OCI-LY7 (cell line): ENCODE measurements around the gene GRK5. TPM values are rescaled to one million over a fixed set of nuclear protein-coding genes. Genes with fewer than 3 reads are reported as not detected.

Experiments used
- BruUV-seq: library from RNA; stranded (reverse); fragments of 400-500 nt; replicated peaks from 2 replicates; lab custom pipeline; 2021; lab: Mats Ljungman, UMichigan
- CTCF ChIA-PET: fragments of 300-600 bp; sonication (Branson Sonifier 250); formaldehyde crosslinking; loops from one replicate; lab custom pipeline; 2022; ENCODE audit warnings: antibody characterized with exemption; ENCODE audit not compliant: unreplicated experiment; lab: Charles Lee
- POLR2A ChIA-PET: fragments of 300-600 bp; sonication (Branson Sonifier 250); formaldehyde crosslinking; loops from one replicate; lab custom pipeline; 2022; ENCODE audit warnings: antibody characterized with exemption; lab: Charles Lee
- DNase-seq: peaks from one replicate; pipeline ENCODE4 v3.0.0-alpha.2; 2015; ENCODE audit warnings: low spot score
- H2AFZ ChIP-seq: fragments of 200-600 bp; sonication (generic), shearing (Covaris generic); 2 replicates; pipeline ENCODE4 v1.6.1; 2014; ENCODE audit warnings: mild to moderate bottlenecking, antibody characterized with exemption, low read length, moderate library complexity
- H3K27ac ChIP-seq: fragments of 200-600 bp; sonication (generic); 2 replicates; pipeline ENCODE4 v1.5.1; 2014; ENCODE audit warnings: mixed run types, low read depth, mild to moderate bottlenecking, moderate library complexity, low read length, inconsistent platforms; ENCODE audit not compliant: poor library complexity, severe bottlenecking
- H3K36me3 ChIP-seq: fragments of 200-600 bp; sonication (generic); 2 replicates; pipeline ENCODE4 v1.6.1; 2014; ENCODE audit warnings: mild to moderate bottlenecking, antibody characterized with exemption, low read length, moderate library complexity, mixed read lengths; ENCODE audit not compliant: insufficient read depth
- H3K4me1 ChIP-seq: fragments of 200-600 bp; sonication (generic); 2 replicates; pipeline ENCODE4 v1.5.1; 2014; ENCODE audit warnings: mild to moderate bottlenecking, low read length; ENCODE audit not compliant: insufficient read depth, poor library complexity, severe bottlenecking
- H3K4me2 ChIP-seq: fragments of 200-600 bp; sonication (generic); 2 replicates; pipeline ENCODE4 v1.6.1; 2014; ENCODE audit warnings: mild to moderate bottlenecking, low read length
- H3K4me3 ChIP-seq: fragments of 200-600 bp; sonication (generic); 2 replicates; pipeline ENCODE4 v1.5.1; 2014; ENCODE audit warnings: mild to moderate bottlenecking, low read depth, low read length; ENCODE audit not compliant: poor library complexity, severe bottlenecking
- H3K79me2 ChIP-seq: fragments of 200-600 bp; sonication (generic); 2 replicates; pipeline ENCODE4 v1.6.1; 2016; ENCODE audit warnings: low read depth, mild to moderate bottlenecking, low read length, moderate library complexity, mixed read lengths; ENCODE audit not compliant: insufficient read depth
- H3K9me2 ChIP-seq: fragments of 200-600 bp; sonication (generic); 2 replicates; pipeline ENCODE4 v1.6.1; 2016; ENCODE audit warnings: mild to moderate bottlenecking, low read length, mixed read lengths; ENCODE audit not compliant: insufficient read depth
- H3K9me3 ChIP-seq: fragments of 200-600 bp; sonication (generic); 2 replicates; pipeline ENCODE4 v1.6.1; 2014; ENCODE audit warnings: mild to moderate bottlenecking, mixed run types, low read length, mixed read lengths
- H4K20me1 ChIP-seq: fragments of 200-600 bp; sonication (generic); 2 replicates; pipeline ENCODE4 v1.6.1; 2014; ENCODE audit warnings: mild to moderate bottlenecking, antibody characterized with exemption, low read length, moderate library complexity, mixed read lengths; ENCODE audit not compliant: insufficient read depth
- CTCF ChIP-seq: fragments of 200-600 bp; sonication (generic); conservative IDR thresholded peaks from 2 replicates; pipeline ENCODE4 v1.5.1; 2014; ENCODE audit warnings: mild to moderate bottlenecking, antibody characterized with exemption, low read length, moderate library complexity, mixed read lengths
- EZH2phosphoT487 ChIP-seq: fragments of 200-600 bp; sonication (generic); IDR thresholded peaks from 2 replicates; pipeline ENCODE4 v1.6.1; 2018; ENCODE audit warnings: low read depth, borderline replicate concordance, mild to moderate bottlenecking, mixed run types, antibody characterized with exemption, low read length, moderate library complexity, mixed read lengths
- intact Hi-C: fragments of 100-400 bp; cut with micrococcal nuclease; formaldehyde crosslinking; loops from one replicate; pipeline ENCODE4 v1.10.0; 2022; ENCODE audit not compliant: unreplicated experiment
- total RNA-seq, 2 experiments: library from RNA; depleted of rRNA in 1 of 2; stranded (reverse); fragments of >200 nt in 1 of 2; shearing (Covaris generic) in 1 of 2; gene quantifications; 2 replicates each; pipeline ENCODE4 v1.2.3, GENCODE V29; 2014 to 2022

GRK5 gene
- total RNA-seq, 2 experiments from 2014 or later = 4.7 to 10.2 TPM

DNA sequence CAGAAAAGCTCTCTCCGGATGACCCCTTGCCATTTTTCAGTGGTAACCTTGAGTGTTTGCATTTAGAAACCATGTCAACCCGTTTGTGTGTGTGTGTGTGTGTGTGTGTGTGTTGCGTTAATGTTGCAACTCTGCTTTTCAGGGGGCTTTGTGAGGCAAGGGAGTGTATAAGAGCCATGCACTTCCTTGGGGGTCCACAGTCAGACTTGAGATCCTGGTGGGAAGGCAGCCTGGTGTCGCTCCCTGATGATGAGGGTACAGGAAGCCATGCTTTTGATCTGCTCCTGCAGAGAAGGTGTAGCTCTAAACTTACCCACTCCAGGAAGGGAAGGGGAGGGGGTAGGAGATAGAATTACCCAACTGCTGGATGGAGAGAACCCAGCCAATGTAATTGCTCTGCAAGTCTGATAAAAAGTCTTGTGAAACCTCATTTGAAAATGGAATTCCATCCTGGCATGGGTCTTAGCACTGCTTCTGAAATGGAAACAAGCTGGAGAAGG is 10.7 kb downstream of the GRK5 start:
- no peaks in the 10 kb centered on the region for H3K79me2 ChIP-seq
- BruUV-seq = no TSS peak

DNA sequence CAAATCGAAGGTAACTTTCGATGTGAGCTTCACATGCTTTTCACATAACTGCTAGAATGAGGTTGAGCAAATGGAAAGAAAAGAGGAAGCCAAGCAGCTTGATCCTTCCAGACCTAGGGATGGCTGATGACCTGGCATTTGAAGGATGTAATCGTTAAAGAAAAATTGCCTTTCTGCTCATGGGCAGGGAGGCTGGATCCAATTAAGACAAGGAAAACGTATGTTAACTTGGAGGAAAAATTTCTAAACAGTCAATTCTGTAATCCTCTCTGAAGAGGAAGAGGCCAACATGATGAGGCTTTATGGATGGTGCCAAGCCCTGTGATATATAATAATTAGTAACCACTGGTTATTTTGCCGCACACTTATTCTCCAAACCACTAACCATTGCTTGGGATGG is 12.5 kb downstream of the GRK5 start:
- H3K4me2 ChIP-seq = no peak overlapping the region
- H3K4me3 ChIP-seq = no peak overlapping the region
- H3K36me3 ChIP-seq = no peaks in the 10 kb centered on the region
- TF ChIP-seq CTCF (no peak), EZH2phosphoT487 (no peak)
- no peaks in the 10 kb centered on the region for H3K9me3 ChIP-seq
- H3K9me2 ChIP-seq = no peaks in the 10 kb centered on the region
- ChIA-PET POLR2A (no interaction called here), CTCF (no interaction called here)
- no TSS peak for BruUV-seq
- intact Hi-C loops = no loop called here
- H3K4me1 ChIP-seq = no peaks in the 10 kb centered on the region
- no peaks in the 10 kb centered on the region for H4K20me1 ChIP-seq
- DNase-seq = no peak
- H3K27ac ChIP-seq = no peak overlapping the region
- no peak overlapping the region for H2AFZ ChIP-seq
- no peaks in the 10 kb centered on the region for H3K79me2 ChIP-seq

More for the DNA sequence above, 10.7 kb downstream of the GRK5 start:
- intact Hi-C loops = no loop called here
- no peak overlapping the region for H2AFZ ChIP-seq
- DNase-seq = no peak
- H3K4me1 ChIP-seq = no peaks in the 10 kb centered on the region
- H4K20me1 ChIP-seq = no peaks in the 10 kb centered on the region
- H3K9me3 ChIP-seq = no peaks in the 10 kb centered on the region
- TF ChIP-seq CTCF (no peak), EZH2phosphoT487 (no peak)
- H3K4me3 ChIP-seq = no peak overlapping the region
- no peak overlapping the region for H3K27ac ChIP-seq
- no peak overlapping the region for H3K4me2 ChIP-seq
- ChIA-PET CTCF (no interaction called here), POLR2A (interaction anchor here (0.6 to 1.0 kb wide), 3 partner anchors 9 to 783 kb away, joined by 3 to 7 read pairs (median 5); no protein-coding TSS in a partner anchor)
- H3K36me3 ChIP-seq = no peaks in the 10 kb centered on the region
- no peaks in the 10 kb centered on the region for H3K9me2 ChIP-seq

GRCh38 chr10:119221201-119221600 is 13.8 kb downstream of the GRK5 start:
- no peak for DNase-seq
- intact Hi-C loops = no loop called here
- BruUV-seq = no TSS peak
- Histone ChIP-seq H3K27ac (no peak overlapping the region), H3K9me3 (no peaks in the 10 kb centered on the region), H4K20me1 (no peaks in the 10 kb centered on the region), H3K4me3 (no peak overlapping the region), H2AFZ (no peak overlapping the region), H3K9me2 (no peaks in the 10 kb centered on the region), H3K79me2 (no peaks in the 10 kb centered on the region), H3K4me2 (no peak overlapping the region), H3K36me3 (no peaks in the 10 kb centered on the region), H3K4me1 (no peaks in the 10 kb centered on the region)
- POLR2A ChIA-PET = interaction anchor here (1.1 kb wide), 1 partner anchor 11 kb away, joined by 3 read pairs; no protein-coding TSS in a partner anchor
- CTCF ChIA-PET = no interaction called here
- TF ChIP-seq CTCF (no peak), EZH2phosphoT487 (no peak)
